Osteoblast (primary cell): ENCODE results near the gene ALX3. TPM values are rescaled to one million over a fixed set of nuclear protein-coding genes. Genes with fewer than 3 reads are reported as not detected.

ENCODE experiments used
- DNase-seq: peaks from one replicate; pipeline ENCODE4 v3.0.0; 2011; ENCODE audit warnings: low spot score, mixed read lengths; ENCODE audit not compliant: insufficient read length; ENCODE audit errors: missing footprints
- H2AFZ ChIP-seq: 2 replicates; pipeline ENCODE4 v1.6.0; 2011; ENCODE audit warnings: mild to moderate bottlenecking, low read length
- H3K27ac ChIP-seq: 2 replicates; pipeline ENCODE4 v1.5.1; 2011; ENCODE audit warnings: mild to moderate bottlenecking, low read depth, low read length, moderate library complexity
- H3K27me3 ChIP-seq: 2 replicates; pipeline ENCODE4 v1.6.0; 2012; ENCODE audit warnings: mild to moderate bottlenecking, control low read depth, inconsistent platforms, low read length, moderate library complexity; ENCODE audit not compliant: insufficient read depth
- H3K36me3 ChIP-seq: 2 replicates; pipeline ENCODE4 v1.5.1; 2011; ENCODE audit warnings: mild to moderate bottlenecking, low read length, control low read depth, moderate library complexity; ENCODE audit not compliant: insufficient read depth
- H3K4me1 ChIP-seq: 2 replicates; pipeline ENCODE4 v1.5.1; 2011; ENCODE audit warnings: mild to moderate bottlenecking, low read length, control low read depth, moderate library complexity; ENCODE audit not compliant: insufficient read depth
- H3K4me2 ChIP-seq: 2 replicates; pipeline ENCODE4 v1.6.0; 2011; ENCODE audit warnings: mild to moderate bottlenecking, low read length; ENCODE audit not compliant: insufficient read depth
- H3K4me3 ChIP-seq: fragments of 200-600 bp; sonication (generic); 3 replicates; pipeline ENCODE4 v1.5.1; 2012; ENCODE audit warnings: mild to moderate bottlenecking, low read length, inconsistent platforms; ENCODE audit not compliant: insufficient read depth
- H3K79me2 ChIP-seq: 2 replicates; pipeline ENCODE4 v1.6.0; 2012; ENCODE audit warnings: mild to moderate bottlenecking, low read length, control low read depth, inconsistent platforms; ENCODE audit not compliant: insufficient read depth
- H3K9me3 ChIP-seq: 2 replicates; pipeline ENCODE4 v1.5.1; 2011; ENCODE audit warnings: low read depth, low read length, control low read depth
- H4K20me1 ChIP-seq: 2 replicates; pipeline ENCODE4 v1.6.0; 2012; ENCODE audit warnings: mild to moderate bottlenecking, low read length, control low read depth; ENCODE audit not compliant: insufficient read depth
- total RNA-seq: library from RNA; depleted of rRNA; stranded (reverse); fragments of >200 nt; gene quantifications from 2 replicates; pipeline ENCODE4 v1.2.3, GENCODE V29; 2012
- TF ChIP-seq, protein P1 (sequence below): IDR thresholded peaks from 2 replicates; pipeline ENCODE4 v1.5.1; 2011; ENCODE audit warnings: mild to moderate bottlenecking, low read depth, low read length, moderate library complexity; ENCODE audit errors: extremely low read depth

ALX3 gene
- total RNA-seq, 1 donor, result not detected

DNA sequence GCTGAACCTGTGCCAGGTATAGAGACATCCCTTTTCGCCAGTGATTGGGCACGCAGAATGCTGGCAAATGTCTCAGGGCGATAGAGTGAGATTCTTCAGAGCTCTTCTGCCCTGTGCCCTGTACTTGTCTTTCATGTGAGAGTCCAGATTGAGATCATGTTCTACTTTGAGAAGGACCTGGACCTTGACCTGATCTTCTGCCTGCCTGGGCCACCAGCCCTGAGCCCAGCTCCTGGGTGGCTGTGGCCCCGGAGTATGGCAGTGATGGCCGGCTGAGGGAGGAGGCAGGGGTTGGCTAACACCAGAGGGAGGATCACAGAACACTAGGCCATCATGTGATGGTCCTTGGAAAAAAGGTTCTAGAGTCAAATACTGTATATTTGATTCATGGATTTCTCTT lies 22.2 kb downstream of the ALX3 start:
- Histone ChIP-seq H4K20me1 (peaks cover 6% of the 10 kb centered on the region), H3K79me2 (no peaks in the 10 kb centered on the region), H2AFZ (no peak overlapping the region), H3K27ac (no peak overlapping the region), H3K4me1 (peaks cover 15% of the 10 kb centered on the region), H3K27me3 (no peaks in the 10 kb centered on the region), H3K4me3 (no peak overlapping the region), H3K4me2 (no peak overlapping the region), H3K9me3 (no peaks in the 10 kb centered on the region), H3K36me3 (peaks cover 95% of the 10 kb centered on the region)
- DNase-seq, result no peak
- TF ChIP-seq, protein P1, sequence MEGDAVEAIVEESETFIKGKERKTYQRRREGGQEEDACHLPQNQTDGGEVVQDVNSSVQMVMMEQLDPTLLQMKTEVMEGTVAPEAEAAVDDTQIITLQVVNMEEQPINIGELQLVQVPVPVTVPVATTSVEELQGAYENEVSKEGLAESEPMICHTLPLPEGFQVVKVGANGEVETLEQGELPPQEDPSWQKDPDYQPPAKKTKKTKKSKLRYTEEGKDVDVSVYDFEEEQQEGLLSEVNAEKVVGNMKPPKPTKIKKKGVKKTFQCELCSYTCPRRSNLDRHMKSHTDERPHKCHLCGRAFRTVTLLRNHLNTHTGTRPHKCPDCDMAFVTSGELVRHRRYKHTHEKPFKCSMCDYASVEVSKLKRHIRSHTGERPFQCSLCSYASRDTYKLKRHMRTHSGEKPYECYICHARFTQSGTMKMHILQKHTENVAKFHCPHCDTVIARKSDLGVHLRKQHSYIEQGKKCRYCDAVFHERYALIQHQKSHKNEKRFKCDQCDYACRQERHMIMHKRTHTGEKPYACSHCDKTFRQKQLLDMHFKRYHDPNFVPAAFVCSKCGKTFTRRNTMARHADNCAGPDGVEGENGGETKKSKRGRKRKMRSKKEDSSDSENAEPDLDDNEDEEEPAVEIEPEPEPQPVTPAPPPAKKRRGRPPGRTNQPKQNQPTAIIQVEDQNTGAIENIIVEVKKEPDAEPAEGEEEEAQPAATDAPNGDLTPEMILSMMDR, result no peak

GRCh38 chr1:110047463-110047862 lies 23.0 kb downstream of the ALX3 start:
- Histone ChIP-seq H3K4me1 (peaks cover 15% of the 10 kb centered on the region), H4K20me1 (peaks cover 6% of the 10 kb centered on the region), H2AFZ (no peak overlapping the region), H3K4me3 (no peak overlapping the region), H3K36me3 (peaks cover 96% of the 10 kb centered on the region), H3K4me2 (no peak overlapping the region), H3K27me3 (no peaks in the 10 kb centered on the region), H3K27ac (no peak overlapping the region), H3K9me3 (no peaks in the 10 kb centered on the region), H3K79me2 (no peaks in the 10 kb centered on the region)
- TF ChIP-seq, protein P1, result no peak
- no peak for DNase-seq

- peaks cover 95% of the 10 kb centered on the region for H3K36me3 ChIP-seq
- no peak overlapping the region for H3K4me2 ChIP-seq
- no peaks in the 10 kb centered on the region for H3K4me1 ChIP-seq
- peaks cover 16% of the 10 kb centered on the region for H3K79me2 ChIP-seq
- no peaks in the 10 kb centered on the region for H3K9me3 ChIP-seq
- H3K4me3 ChIP-seq, result no peak overlapping the region
- no peak overlapping the region for H3K27ac ChIP-seq
- no peaks in the 10 kb centered on the region for H3K27me3 ChIP-seq
- DNase-seq, result no peak
- TF ChIP-seq, protein P1, result no peak
- no peak overlapping the region for H2AFZ ChIP-seq
- H4K20me1 ChIP-seq, result peaks cover 11% of the 10 kb centered on the region
These were observed 27.5 kb downstream of the ALX3 start for GRCh38 chr1:110043016-110043415.

- Histone ChIP-seq H3K36me3 (peaks cover 82% of the 10 kb centered on the region), H3K9me3 (no peaks in the 10 kb centered on the region), H3K4me2 (no peak overlapping the region), H4K20me1 (peaks cover 24% of the 10 kb centered on the region), H3K79me2 (peaks cover 38% of the 10 kb centered on the region), H3K27ac (no peak overlapping the region), H3K27me3 (no peaks in the 10 kb centered on the region), H3K4me3 (no peak overlapping the region), H3K4me1 (peaks cover 5% of the 10 kb centered on the region), H2AFZ (no peak overlapping the region)
- DNase-seq, result no peak
- TF ChIP-seq, protein P1, result no peak
These were observed 29.9 kb downstream of the ALX3 start for GRCh38 chr1:110040548-110040947.
